ENCODE data around the gene HTRA2. TPM values are rescaled to one million over a fixed set of nuclear protein-coding genes. Genes with fewer than 3 reads are reported as not detected.

HTRA2 gene
- total RNA-seq, 1 donor from 2014 or later: 25.7 TPM

DNA sequence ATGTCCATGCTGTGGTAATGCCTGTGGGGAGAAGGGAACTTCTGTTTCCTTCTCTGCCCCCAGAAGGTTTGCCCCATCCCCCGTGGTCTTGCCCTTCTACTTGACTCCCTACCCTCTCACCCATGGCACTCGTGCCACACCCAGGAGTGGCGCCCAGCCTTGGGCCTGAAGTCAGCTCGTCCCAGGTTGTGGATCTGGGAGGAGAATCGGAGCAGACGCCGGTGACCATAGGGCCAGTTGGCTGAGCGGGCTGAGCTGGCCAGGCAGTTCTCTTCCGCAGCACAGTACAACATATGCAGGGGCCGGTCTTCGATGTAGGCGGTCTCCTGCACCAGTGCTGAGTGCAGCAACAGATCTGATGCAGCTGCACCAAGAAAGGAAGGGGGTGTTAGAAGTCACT, 4.7 kb downstream of the HTRA2 start:
- TF ChIP-seq, protein P1, sequence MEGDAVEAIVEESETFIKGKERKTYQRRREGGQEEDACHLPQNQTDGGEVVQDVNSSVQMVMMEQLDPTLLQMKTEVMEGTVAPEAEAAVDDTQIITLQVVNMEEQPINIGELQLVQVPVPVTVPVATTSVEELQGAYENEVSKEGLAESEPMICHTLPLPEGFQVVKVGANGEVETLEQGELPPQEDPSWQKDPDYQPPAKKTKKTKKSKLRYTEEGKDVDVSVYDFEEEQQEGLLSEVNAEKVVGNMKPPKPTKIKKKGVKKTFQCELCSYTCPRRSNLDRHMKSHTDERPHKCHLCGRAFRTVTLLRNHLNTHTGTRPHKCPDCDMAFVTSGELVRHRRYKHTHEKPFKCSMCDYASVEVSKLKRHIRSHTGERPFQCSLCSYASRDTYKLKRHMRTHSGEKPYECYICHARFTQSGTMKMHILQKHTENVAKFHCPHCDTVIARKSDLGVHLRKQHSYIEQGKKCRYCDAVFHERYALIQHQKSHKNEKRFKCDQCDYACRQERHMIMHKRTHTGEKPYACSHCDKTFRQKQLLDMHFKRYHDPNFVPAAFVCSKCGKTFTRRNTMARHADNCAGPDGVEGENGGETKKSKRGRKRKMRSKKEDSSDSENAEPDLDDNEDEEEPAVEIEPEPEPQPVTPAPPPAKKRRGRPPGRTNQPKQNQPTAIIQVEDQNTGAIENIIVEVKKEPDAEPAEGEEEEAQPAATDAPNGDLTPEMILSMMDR (IDR thresholded peaks at IDR 0.05; ENCODE audit: unreplicated experiment): no peak
- no peaks in the 10 kb centered on the region for H3K27me3 Mint-ChIP-seq (ENCODE audit: low read depth)
- DNase-seq (ENCODE audit: low spot score in 2 of 2, unreplicated experiment in 2 of 2): no peak
- H3K4me3 Mint-ChIP-seq: no peak overlapping the region
- H3K4me1 Mint-ChIP-seq: peaks cover 14% of the 10 kb centered on the region
- H3K27ac Mint-ChIP-seq: no peak overlapping the region
- H3K36me3 Mint-ChIP-seq: no peaks in the 10 kb centered on the region
- H3K9me3 Mint-ChIP-seq: no peaks in the 10 kb centered on the region

DNA sequence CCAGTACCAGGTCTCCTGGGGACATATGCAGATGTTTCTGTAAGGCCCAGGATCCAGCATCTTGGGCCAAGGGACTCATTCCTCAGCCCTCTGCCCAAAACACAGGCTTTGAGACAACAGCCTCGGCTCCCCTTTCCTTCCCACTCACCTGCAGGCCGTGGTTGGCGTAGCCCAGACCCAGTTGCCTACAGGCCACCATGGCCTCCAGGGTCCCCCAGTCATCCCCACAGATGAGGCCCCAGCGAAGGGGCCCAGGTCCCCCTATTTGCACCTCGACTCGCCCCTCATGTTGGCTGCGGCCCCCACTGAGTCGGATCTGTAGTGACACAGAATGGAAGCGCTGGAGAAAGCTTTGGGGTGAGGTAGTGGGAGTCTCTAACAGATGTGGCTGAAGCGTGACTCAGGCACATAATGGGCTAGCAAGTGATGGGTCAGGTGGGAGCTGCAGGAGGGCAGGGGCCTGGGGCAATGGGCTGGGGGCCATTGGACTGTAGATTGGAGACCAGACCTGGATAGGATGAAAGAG, 5.8 kb downstream of the HTRA2 start:
- TF ChIP-seq, protein P1 (IDR thresholded peaks at IDR 0.05; ENCODE audit: unreplicated experiment): no peak
- H3K9me3 Mint-ChIP-seq: no peaks in the 10 kb centered on the region
- no peaks in the 10 kb centered on the region for H3K27me3 Mint-ChIP-seq (ENCODE audit: low read depth)
- DNase-seq (ENCODE audit: low spot score in 2 of 2, unreplicated experiment in 2 of 2): no peak
- H3K4me1 Mint-ChIP-seq: peaks cover 13% of the 10 kb centered on the region
- H3K27ac Mint-ChIP-seq: no peak overlapping the region
- no peaks in the 10 kb centered on the region for H3K36me3 Mint-ChIP-seq
- H3K4me3 Mint-ChIP-seq: no peak overlapping the region

DNA sequence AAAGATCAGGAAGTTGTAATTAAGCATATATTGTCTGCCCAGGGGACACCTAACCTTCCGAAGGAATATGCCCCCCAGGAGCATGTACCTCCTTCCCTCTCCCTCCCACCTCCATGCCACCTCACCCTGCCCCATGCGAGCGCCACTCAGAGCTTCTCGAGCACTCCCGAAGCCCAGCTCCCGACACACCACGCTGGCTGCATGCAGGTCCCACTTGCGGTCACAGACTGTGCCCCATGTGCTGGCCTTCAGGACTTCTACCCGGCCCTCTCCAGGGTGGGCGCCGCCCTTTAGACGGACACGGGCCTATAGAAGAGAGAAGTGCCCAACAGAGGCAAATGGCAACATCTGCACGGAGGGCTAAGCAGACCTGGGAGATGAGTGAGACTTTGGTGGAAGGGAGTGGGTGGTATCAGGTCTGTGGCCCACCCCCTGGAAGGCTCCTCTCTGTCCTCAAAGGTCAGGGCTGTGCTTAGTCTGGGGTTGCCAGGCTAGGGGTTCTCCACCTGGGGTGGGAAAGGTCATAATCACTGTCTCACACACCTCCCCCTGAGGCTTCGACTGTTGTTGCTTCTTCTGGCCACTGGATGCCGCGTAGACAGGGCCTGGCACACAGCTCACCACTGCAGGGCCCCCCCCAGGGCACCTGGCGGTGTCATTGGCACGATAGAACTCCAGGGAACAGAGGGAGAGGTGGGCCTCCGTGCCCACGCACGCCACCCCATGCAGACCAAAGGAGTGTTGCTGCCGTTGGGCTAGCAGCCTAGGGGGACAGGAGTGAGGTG, 6.6 kb downstream of the HTRA2 start:
- Mint-ChIP-seq H3K4me1 (peaks cover 6% of the 10 kb centered on the region), H3K36me3 (no peaks in the 10 kb centered on the region), H3K4me3 (no peak overlapping the region), H3K27ac (no peak overlapping the region), H3K27me3 (ENCODE audit: low read depth) (no peaks in the 10 kb centered on the region), H3K9me3 (no peaks in the 10 kb centered on the region)
- TF ChIP-seq, protein P1 (IDR thresholded peaks at IDR 0.05; ENCODE audit: unreplicated experiment): no peak
- no peak for DNase-seq (ENCODE audit: low spot score in 2 of 2, unreplicated experiment in 2 of 2)

DNA sequence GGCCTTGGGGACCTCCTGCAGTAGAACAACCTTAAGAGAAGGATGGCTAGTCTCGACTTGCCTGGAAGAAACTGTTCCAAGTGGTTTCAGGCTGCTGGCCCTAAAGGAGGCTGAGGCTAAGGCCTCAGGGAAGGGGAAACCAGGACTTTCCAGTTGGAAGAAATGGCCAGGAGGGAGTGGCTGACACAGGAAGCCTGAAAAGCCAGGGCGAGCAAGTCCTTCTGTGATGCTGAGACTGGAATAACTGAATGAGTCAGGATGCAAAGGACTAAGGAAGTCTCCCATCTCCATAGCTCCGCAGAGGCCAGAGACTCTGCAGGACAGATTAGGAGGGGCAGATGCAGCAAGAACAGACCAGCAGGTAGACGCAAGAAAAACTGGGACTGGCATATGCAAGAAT, 7.4 kb downstream of the HTRA2 start:
- DNase-seq (ENCODE audit: low spot score in 2 of 2, unreplicated experiment in 2 of 2): no peak
- peaks cover under 1% of the 10 kb centered on the region for H3K4me1 Mint-ChIP-seq
- no peak overlapping the region for H3K27ac Mint-ChIP-seq
- no peaks in the 10 kb centered on the region for H3K9me3 Mint-ChIP-seq
- no peak overlapping the region for H3K4me3 Mint-ChIP-seq
- peaks cover under 1% of the 10 kb centered on the region for H3K36me3 Mint-ChIP-seq
- TF ChIP-seq, protein P1 (IDR thresholded peaks at IDR 0.05; ENCODE audit: unreplicated experiment): no peak
- no peaks in the 10 kb centered on the region for H3K27me3 Mint-ChIP-seq (ENCODE audit: low read depth)

DNA sequence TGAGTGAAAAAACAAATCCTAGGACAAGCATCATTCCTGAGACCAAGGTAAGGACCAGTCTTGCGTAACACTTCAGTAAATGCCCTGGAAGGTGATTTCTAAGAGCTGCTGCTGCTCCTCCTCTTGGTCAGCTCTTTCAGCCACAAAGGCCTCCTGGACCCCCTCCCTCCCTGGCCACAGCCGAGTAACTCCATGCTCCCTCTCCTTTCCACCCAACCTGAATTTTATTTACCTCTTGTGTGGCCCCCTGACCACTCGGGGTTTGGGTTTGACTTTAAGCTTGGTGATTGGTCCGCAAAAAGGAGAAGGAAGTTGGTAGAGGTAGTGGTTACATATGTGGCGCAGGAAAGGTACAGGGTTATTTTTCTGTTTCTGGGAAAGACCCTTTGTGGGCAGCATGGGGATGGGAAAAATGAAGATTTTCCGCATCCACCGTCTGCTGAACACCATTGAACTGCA, 9.2 kb downstream of the HTRA2 start:
- Mint-ChIP-seq H3K9me3 (no peaks in the 10 kb centered on the region), H3K27ac (no peak overlapping the region), H3K27me3 (ENCODE audit: low read depth) (no peaks in the 10 kb centered on the region), H3K4me3 (no peak overlapping the region), H3K4me1 (no peaks in the 10 kb centered on the region), H3K36me3 (peaks cover 3% of the 10 kb centered on the region)
- DNase-seq (ENCODE audit: low spot score in 2 of 2, unreplicated experiment in 2 of 2): no peak
- TF ChIP-seq, protein P1 (IDR thresholded peaks at IDR 0.05; ENCODE audit: unreplicated experiment): no peak
